MCF 10A (cell line): ENCODE results near the gene SCAMP2. TPM values are rescaled to one million over a fixed set of nuclear protein-coding genes. Genes with fewer than 3 reads are reported as not detected.

Source experiments
- BruUV-seq: library from RNA; stranded (reverse); fragments of 400-500 nt; replicated peaks from 2 replicates; lab custom pipeline; 2021; lab: Mats Ljungman, UMichigan
- CTCF ChIA-PET: fragments of 300-600 bp; sonication (Branson Sonifier 250); formaldehyde crosslinking; extraction: SDS; loops from one replicate; lab custom pipeline; 2021; ENCODE audit warnings: antibody characterized with exemption, inconsistent platforms; lab: Yijun Ruan, JAX
- POLR2A ChIA-PET: fragments of 300-600, 350-650 bp; sonication (Branson Sonifier 250); formaldehyde crosslinking; extraction: SDS; loops from one replicate; lab custom pipeline; 2020; ENCODE audit warnings: antibody characterized with exemption, inconsistent platforms; lab: Yijun Ruan, JAX
- DNase-seq: peaks from one replicate; pipeline ENCODE4 v3.0.0-alpha.2; 2018; ENCODE audit not compliant: unreplicated experiment
- H3K27ac Mint-ChIP-seq: one replicate; pipeline ENCODE4 v1.8.0; 2022; ENCODE audit warnings: mild to moderate bottlenecking, low read depth, mixed read lengths; ENCODE audit not compliant: unreplicated experiment
- H3K27me3 Mint-ChIP-seq: one replicate; pipeline ENCODE4 v1.8.0; 2022; ENCODE audit warnings: mixed read lengths; ENCODE audit not compliant: insufficient read depth, unreplicated experiment
- H3K36me3 Mint-ChIP-seq: one replicate; pipeline ENCODE4 v1.8.0; 2022; ENCODE audit warnings: mild to moderate bottlenecking, moderate library complexity, mixed read lengths; ENCODE audit not compliant: insufficient read depth, unreplicated experiment
- H3K4me1 Mint-ChIP-seq: one replicate; pipeline ENCODE4 v1.8.0; 2022; ENCODE audit warnings: mixed read lengths; ENCODE audit not compliant: insufficient read depth, unreplicated experiment
- H3K4me3 Mint-ChIP-seq: one replicate; pipeline ENCODE4 v1.8.0; 2022; ENCODE audit warnings: mild to moderate bottlenecking, moderate library complexity, mixed read lengths; ENCODE audit not compliant: unreplicated experiment
- H3K9me3 Mint-ChIP-seq: one replicate; pipeline ENCODE4 v1.8.0; 2022; ENCODE audit warnings: mixed read lengths; ENCODE audit not compliant: unreplicated experiment
- intact Hi-C: fragments of 100-400 bp; cut with micrococcal nuclease; formaldehyde crosslinking; loops from 2 replicates; pipeline ENCODE4 v1.14.1; 2022
- total RNA-seq: library from RNA; stranded (reverse); gene quantifications from 2 replicates; pipeline ENCODE4 v1.2.3, GENCODE V29; 2022
- TF ChIP-seq, protein P1 (sequence below): fragments of 200-600 bp; IDR thresholded peaks from one replicate; pipeline ENCODE4 v1.8.0; 2022; ENCODE audit warnings: antibody characterized with exemption, mild to moderate bottlenecking; ENCODE audit not compliant: unreplicated experiment

The SCAMP2 gene
- total RNA-seq, 1 experiment from 2014 or later: 64.4 TPM

DNA sequence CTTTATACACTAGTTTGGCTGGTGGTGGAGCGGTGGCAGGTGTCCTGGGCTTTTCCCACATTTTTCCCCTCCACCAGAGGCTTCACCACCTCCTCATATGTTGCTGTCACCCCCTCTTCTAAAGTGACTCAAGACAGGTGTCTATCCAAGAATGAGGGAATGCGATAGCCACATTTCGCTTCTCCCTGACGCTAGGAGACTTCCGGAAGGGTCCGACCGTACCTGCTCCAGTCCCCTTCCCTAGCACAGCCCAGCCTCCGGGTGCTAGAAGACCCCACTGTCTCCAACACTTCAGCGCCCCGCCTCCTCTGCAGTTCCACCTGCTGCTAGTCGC is 496 bp downstream of the SCAMP2 start:
- no peaks in the 10 kb centered on the region for H3K9me3 Mint-ChIP-seq
- POLR2A ChIA-PET: interaction anchor here (0.7 to 1.6 kb wide), 5 partner anchors 17 to 331 kb away, joined by 3 to 5 read pairs (median 3); partner anchors contain the start of genes FAM219B and MPI
- CTCF ChIA-PET: no interaction called here
- intact Hi-C loops: loop anchor here (1.0 kb wide), 1 partner anchor 30 kb away; no protein-coding TSS in a partner anchor
- DNase-seq: no peak
- H3K4me1 Mint-ChIP-seq: peaks cover 27% of the 10 kb centered on the region
- H3K36me3 Mint-ChIP-seq: peaks cover 12% of the 10 kb centered on the region
- BruUV-seq: TSS peak; percentile 42
- H3K27me3 Mint-ChIP-seq: no peaks in the 10 kb centered on the region
- TF ChIP-seq, protein P1, sequence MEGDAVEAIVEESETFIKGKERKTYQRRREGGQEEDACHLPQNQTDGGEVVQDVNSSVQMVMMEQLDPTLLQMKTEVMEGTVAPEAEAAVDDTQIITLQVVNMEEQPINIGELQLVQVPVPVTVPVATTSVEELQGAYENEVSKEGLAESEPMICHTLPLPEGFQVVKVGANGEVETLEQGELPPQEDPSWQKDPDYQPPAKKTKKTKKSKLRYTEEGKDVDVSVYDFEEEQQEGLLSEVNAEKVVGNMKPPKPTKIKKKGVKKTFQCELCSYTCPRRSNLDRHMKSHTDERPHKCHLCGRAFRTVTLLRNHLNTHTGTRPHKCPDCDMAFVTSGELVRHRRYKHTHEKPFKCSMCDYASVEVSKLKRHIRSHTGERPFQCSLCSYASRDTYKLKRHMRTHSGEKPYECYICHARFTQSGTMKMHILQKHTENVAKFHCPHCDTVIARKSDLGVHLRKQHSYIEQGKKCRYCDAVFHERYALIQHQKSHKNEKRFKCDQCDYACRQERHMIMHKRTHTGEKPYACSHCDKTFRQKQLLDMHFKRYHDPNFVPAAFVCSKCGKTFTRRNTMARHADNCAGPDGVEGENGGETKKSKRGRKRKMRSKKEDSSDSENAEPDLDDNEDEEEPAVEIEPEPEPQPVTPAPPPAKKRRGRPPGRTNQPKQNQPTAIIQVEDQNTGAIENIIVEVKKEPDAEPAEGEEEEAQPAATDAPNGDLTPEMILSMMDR: no peak
- H3K4me3 Mint-ChIP-seq: peak overlapping the region; percentile 100
- peak overlapping the region; percentile 95 for H3K27ac Mint-ChIP-seq

DNA sequence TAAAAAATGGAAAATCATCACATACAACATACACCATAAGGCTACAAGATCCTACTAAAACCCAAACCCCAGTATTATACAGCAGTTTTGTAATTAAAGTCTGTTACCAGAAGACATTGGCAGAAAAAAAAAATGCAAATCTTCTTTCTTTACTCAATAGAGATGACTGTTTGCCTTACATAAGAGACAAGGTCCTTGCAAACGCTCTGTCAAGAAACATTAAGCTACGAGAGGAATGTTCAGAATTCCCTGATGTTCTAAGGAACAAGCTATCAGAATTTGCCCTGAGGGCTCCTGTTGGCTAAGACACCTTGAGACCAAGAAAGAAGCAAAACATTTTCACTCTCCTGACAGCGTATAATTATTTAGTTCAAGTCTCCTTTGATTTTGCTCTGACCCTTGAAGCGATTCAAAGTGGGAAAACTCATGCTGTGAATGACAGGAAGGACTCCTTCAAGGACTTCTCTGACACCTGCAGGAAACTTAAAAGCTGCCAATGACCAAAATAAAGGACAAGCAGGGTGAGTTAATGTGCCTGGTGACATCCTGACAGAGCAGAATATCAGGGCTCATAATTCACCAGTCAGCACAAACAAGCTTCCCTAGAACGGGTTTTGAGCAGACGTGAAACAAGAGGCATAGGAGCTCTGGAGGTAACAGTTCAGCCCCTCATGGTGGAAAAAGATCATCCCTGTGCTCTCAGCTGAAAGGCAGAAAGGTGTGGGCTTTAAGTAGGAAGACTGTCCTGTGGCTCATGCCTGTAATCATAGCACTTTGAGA is 2.5 kb downstream of the SCAMP2 start:
- TF ChIP-seq, protein P1: no peak
- no peaks in the 10 kb centered on the region for H3K27me3 Mint-ChIP-seq
- H3K36me3 Mint-ChIP-seq: peaks cover 16% of the 10 kb centered on the region
- intact Hi-C loops: no loop called here
- ChIA-PET POLR2A (interaction anchor here (0.6 to 2.9 kb wide), 15 partner anchors 11 to 472 kb away, joined by 3 to 29 read pairs (median 5); partner anchors contain the start of genes FAM219B, MPI and ULK3), CTCF (interaction anchor here (0.6 to 2.4 kb wide), 13 partner anchors 15 to 560 kb away, joined by 3 to 24 read pairs (median 5); partner anchors contain the start of gene ULK3)
- H3K4me3 Mint-ChIP-seq: peak overlapping the region; percentile 70
- DNase-seq: peak; percentile 73
- no peaks in the 10 kb centered on the region for H3K9me3 Mint-ChIP-seq
- no TSS peak for BruUV-seq
- H3K4me1 Mint-ChIP-seq: peaks cover 36% of the 10 kb centered on the region
- peak overlapping the region; percentile 79 for H3K27ac Mint-ChIP-seq

DNA sequence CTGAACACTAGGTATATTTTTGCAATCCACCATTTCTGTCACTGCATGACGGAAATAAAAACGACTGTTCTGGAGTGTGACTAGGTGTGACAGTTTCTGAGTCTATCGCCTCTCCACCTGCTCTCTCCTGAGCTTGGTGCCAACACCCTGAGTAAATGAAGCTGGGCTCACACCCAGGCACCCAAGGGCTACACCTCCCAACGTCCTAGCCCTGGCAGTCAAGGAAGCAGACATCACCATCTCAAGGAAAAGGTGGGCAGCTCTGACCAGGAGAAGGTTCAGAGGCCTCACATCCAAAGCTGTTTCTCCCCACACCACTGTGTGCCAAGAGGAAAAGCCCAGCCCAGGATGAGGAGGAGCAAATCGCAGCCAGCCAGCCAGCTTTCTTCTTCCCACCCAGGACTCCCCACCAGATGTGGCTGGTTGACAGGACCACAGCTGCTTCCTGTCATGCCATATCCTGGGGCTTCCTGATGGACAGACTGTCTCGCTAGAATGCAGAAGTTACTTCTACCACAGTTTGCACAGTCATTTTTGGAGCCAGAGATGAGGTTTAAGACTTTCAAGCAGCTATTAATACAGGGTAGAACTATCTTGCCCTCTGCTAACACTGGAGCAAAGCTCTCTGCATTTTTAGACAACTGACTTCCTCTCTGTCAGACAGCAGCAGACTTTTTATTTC is 3.3 kb downstream of the SCAMP2 start:
- ChIA-PET CTCF (interaction anchor here (0.6 to 2.4 kb wide), 13 partner anchors 25 to 431 kb away, joined by 3 to 24 read pairs (median 5); partner anchors contain the start of gene ULK3), POLR2A (interaction anchor here (0.6 to 2.9 kb wide), 11 partner anchors 11 to 104 kb away, joined by 3 to 29 read pairs (median 6); partner anchors contain the start of genes FAM219B, MPI and ULK3)
- Mint-ChIP-seq H3K4me1 (peaks cover 39% of the 10 kb centered on the region), H3K9me3 (no peaks in the 10 kb centered on the region), H3K27ac (peak overlapping the region; percentile 79), H3K27me3 (no peaks in the 10 kb centered on the region), H3K4me3 (peak overlapping the region; percentile 70), H3K36me3 (peaks cover 16% of the 10 kb centered on the region)
- BruUV-seq: no TSS peak
- intact Hi-C loops: no loop called here
- TF ChIP-seq, protein P1: no peak
- DNase-seq: no peak

DNA sequence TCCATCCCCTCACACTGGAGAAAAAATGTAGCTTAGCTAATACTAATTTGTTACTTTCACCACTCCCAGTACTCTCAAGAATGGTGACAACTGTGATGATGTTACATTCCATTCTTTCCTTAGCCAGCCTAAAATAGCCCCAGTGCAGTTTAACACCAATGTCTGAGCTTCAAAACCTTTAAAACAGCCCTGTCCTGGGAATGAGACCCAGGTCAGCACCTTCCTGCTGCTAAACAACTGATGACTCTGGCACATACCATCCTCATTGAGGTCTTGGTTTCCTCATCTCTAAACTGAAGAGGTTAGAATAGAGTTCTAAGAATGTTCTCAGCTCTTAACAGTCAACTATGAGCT is 3.8 kb downstream of the SCAMP2 start:
- POLR2A ChIA-PET: interaction anchor here (0.6 to 2.9 kb wide), 9 partner anchors 10 to 51 kb away, joined by 4 to 29 read pairs (median 16); partner anchors contain the start of genes FAM219B, MPI and ULK3
- Mint-ChIP-seq H3K4me1 (peaks cover 42% of the 10 kb centered on the region), H3K36me3 (peaks cover 16% of the 10 kb centered on the region), H3K27me3 (no peaks in the 10 kb centered on the region), H3K27ac (peak overlapping the region; percentile 79), H3K4me3 (peak overlapping the region; percentile 70), H3K9me3 (no peaks in the 10 kb centered on the region)
- TF ChIP-seq, protein P1: no peak
- CTCF ChIA-PET: interaction anchor here (0.6 to 2.4 kb wide), 10 partner anchors 25 to 220 kb away, joined by 3 to 24 read pairs (median 6); partner anchors contain the start of gene ULK3
- no TSS peak for BruUV-seq
- DNase-seq: no peak
- intact Hi-C loops: no loop called here
